Stimulated activated CD4-positive, alpha-beta T cell treated with anti-CD3 and anti-CD28 coated beads, Interleukin-12 subunit alpha, Interleukin-12 subunit beta, amount 100 ng/mL, for 4 hours (primary cell): ENCODE data around the gene NCKAP5.

Experiments
- DNase-seq: peaks from one replicate; pipeline ENCODE4 v3.0.0-alpha.2; 2020

The NCKAP5 gene

GRCh38 chr2:133416736-133417135 is 151.5 kb downstream of the NCKAP5 start:
- DNase-seq, result no peak

GRCh38 chr2:133416146-133416545 is 152.1 kb downstream of the NCKAP5 start:
- DNase-seq, result no peak

DNA sequence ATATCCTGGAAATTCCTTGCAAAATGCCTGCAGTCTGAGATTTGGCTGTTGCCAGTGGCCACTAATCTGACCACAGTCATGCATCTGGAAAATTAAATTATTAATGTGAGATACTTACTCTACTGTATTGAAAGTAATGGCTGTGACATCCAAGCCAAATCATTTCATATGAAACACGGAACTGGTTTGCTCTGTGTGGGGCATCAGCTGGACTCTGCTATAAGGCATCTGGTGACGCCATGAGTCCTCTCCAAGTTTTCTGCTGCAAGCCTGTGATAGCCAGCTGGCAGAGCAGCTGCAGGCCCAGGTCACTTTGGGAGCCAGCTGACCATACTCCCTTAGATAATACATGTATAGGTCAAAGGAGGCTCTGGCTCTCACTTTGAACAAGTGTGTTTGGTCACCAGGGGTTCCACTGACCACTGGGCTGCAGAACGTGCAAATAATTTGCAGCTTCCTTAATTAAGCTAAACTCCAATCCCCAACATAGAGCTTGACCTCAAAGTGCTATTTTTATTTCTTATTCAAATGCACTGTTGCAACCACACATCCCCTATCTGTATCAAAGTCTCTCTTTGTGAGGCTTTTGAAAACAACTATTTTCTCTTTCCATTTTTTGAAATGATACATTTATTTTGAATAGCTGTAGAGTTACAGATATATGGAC is 152.9 kb downstream of the NCKAP5 start:
- DNase-seq, result no peak

GRCh38 chr2:133414486-133415209 is 153.6 kb downstream of the NCKAP5 start:
- no peak for DNase-seq

DNA sequence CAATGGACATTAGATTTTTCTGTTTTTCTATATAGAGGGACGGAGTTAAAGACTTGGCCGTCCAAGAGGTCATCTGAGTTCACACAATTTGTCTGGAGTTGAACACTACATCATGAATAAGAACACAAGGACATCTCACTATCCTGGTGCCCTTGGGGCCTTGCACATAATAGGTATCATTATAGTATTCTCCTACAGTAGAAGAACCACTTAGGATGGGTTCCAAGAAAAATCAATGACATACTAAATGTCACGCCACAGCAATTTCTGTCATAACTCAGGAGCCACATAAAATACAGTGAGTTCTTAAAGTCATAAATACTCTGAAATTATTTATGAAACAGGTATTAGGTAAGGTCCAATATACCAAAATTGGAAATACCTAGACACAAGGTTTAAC is 154.4 kb downstream of the NCKAP5 start:
- no peak for DNase-seq

GRCh38 chr2:133412694-133413093 is 155.6 kb downstream of the NCKAP5 start:
- DNase-seq, result no peak

GRCh38 chr2:133411857-133412256 is 156.4 kb downstream of the NCKAP5 start:
- no peak for DNase-seq

GRCh38 chr2:133411101-133411500 is 157.2 kb downstream of the NCKAP5 start:
- no peak for DNase-seq

- DNase-seq, result no peak
These were observed 158.5 kb downstream of the NCKAP5 start for GRCh38 chr2:133409581-133410285.

DNA sequence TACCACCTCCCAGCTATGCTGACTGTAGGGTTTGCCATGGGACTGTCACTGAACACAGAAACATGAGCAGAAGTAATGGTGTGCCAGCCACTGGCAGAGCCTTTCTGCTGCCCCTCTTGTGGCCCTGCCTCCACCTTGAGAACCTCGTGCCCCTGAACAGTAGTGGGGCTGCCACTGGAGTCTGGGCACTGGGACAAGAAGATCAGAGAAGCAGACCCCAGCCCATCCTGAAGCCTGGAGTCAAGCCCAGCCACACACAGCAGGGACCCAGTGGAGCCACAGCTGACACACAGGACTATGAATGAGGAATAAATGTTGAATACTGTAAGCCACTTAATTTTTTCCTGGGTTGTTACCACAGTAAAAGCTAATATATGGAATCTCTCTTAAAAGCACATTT is 159.6 kb downstream of the NCKAP5 start:
- DNase-seq, result no peak

GRCh38 chr2:133407341-133407740 is 160.9 kb downstream of the NCKAP5 start:
- DNase-seq, result no peak

GRCh38 chr2:133405252-133405651 is 163.0 kb downstream of the NCKAP5 start:
- DNase-seq, result no peak

GRCh38 chr2:133400411-133400810 is 167.9 kb downstream of the NCKAP5 start:
- DNase-seq, result no peak

GRCh38 chr2:133393895-133394294 is 174.4 kb downstream of the NCKAP5 start:
- DNase-seq, result no peak

- no peak for DNase-seq
These were observed 178.1 kb downstream of the NCKAP5 start for GRCh38 chr2:133390156-133390555.

DNA sequence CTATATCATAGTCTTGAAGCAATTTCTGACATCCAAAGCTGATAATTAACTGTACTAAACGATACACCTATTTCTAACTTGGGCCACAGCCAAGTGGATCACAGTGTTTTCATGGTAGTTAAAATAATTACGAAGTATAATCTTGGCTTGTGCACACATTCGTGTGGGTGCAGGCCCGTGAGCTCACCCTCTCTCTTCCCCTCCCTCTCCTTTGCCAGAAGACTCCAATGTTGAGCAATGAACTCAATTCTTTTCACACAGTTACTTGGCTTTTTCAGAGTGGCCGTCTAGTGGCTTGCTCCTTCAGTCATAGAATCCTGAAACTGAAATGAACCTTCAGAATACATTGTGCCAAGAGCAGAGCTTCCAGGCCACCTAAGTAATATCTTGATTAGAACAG is 178.7 kb downstream of the NCKAP5 start:
- no peak for DNase-seq

DNA sequence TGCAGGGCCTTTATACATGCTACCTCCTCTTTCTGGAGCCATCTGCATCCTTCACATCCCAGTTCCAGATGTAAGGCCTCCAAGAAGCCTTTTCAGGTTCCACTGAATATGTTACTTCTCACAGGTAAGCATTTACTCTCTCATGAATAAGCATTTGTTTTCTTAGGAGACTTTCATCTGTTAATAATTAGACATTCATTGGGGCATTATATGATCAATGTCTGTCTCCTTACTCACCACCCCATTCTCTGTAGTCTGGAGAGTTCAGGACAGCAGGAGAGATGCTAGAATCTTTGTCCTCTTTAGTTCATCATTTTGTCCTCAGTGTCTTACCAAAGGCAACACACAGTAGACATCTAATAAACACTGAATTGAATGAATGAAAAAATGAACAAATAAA is 185.7 kb downstream of the NCKAP5 start:
- DNase-seq, result no peak

DNA sequence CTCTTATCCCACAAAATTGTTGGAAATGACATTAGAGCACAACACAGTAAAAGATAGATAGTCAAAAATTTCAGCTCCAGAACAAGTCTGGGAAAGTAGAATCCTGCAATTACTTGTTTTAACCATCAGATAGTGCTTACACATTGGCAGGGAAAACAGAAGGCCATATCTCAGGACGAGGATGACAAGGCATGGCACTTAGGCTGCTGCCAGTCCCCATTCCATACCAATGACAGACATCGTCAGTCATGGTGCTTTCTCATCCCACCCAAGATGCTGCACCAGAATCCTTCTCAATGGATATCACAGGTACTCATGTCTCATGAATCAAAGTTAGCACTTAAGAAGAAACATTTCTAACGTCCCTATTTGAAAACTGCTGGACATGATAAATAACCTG is 187.3 kb downstream of the NCKAP5 start:
- DNase-seq, result no peak

DNA sequence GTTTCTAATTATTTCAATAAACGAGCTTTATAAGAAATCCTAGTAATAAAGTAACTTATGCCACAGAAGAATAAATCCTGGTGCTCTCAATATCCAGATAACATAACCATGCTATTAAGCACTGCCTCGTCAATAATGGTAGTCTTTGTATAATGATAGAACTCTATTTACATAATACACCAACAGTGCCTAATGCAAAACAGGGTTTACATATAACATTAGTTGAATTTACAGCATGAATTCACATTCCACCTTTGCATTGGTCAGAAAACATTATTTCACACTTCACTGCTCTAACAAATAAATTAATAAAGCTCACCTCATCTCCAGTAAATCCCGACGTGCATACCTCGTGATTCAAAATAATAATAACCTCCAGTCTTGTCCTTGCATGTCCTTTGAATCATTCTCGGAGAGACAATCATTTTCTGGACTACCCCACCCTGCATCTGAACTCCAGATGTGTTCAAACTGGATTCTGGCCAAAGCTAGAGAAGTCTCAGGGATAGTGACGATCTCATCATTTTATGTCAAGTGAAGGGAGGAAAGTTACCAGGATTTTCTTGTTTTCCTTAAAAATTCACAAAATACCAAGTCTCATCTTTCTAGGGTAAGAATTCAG is 189.2 kb downstream of the NCKAP5 start:
- DNase-seq, result no peak

- no peak for DNase-seq
These were observed 189.9 kb downstream of the NCKAP5 start for GRCh38 chr2:133378386-133378785.

GRCh38 chr2:133377599-133377998 is 190.7 kb downstream of the NCKAP5 start:
- no peak for DNase-seq

DNA sequence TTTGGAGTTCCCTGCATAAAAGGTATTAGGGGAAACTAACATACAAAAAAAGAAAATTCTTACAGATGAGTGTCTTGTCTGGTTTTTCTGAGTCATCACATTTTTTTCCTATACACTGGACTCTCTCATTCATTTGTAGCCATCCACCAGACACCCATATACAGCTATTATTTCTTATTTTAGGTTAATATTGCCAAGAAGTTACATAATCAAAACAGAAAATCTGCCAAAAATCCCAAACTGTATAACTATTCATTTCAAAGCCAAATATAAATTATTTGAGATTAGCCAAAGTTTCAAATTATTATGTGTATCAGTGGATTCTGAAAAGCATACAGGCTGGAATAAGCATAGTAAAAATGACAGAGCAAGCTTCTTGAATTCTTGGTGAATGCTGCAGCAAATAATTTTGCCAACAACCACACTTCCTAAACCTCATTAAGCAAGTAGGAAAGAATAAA is 191.2 kb downstream of the NCKAP5 start:
- DNase-seq, result no peak

DNA sequence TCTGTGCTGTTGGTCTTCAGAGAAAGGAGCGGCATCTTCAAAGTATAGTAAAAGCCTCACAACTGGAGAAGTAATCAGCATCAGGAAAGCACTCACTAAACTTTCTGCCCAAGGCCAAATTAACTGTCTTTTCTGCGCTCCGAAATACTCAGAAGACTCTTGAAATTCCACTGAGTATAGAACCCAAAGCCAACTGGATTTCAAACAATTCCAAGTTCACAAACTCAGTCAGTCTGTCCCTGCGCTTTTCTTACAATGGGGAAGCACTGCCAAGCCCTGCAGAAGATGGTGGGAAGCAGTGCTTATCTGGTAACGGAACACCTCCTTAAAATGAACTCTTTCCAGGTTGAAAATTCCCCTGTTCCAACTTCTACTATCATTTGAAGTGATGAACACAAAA is 193.5 kb downstream of the NCKAP5 start:
- DNase-seq, result no peak

GRCh38 chr2:133371286-133371685 is 197.0 kb downstream of the NCKAP5 start:
- no peak for DNase-seq
